ENCODE results near the gene EFHC1.

- no peak for TF ChIP-seq CTCF (IDR thresholded peaks at IDR 0.05)
- TF ChIP-seq EP300 (IDR thresholded peaks at IDR 0.05), result no peak
- TF ChIP-seq POLR2A (IDR thresholded peaks at IDR 0.05), result no peak
These were observed 12.7 kb upstream of the EFHC1 start for GRCh38 chr6:52407467-52407866.
